Measurements from ENCODE around the gene PAN3.

PAN3 gene

DNA sequence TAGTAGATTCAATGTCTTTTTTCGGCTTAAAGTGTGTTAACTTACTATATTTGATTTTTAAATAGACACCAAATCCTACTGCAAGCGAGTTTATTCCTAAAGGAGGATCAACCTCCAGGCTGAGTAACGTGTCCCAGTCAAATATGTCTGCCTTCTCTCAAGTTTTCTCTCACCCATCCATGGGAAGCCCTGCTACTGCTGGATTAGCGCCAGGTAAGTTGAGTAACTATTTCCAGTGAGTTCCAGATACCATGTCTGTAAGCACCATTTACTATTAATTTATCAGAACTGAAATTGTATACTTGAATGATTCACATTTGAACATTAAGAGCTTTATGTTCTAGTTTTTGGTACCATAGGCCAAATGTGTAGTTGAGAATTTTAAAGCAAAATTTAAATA is 81.8 kb downstream of the PAN3 start:
- no peak for TF ChIP-seq FOXP2 (optimal IDR thresholded peaks at IDR 0.05; ENCODE audit: borderline replicate concordance, extremely low read depth, extremely low read length, insufficient read depth)
- TF ChIP-seq, protein P1, sequence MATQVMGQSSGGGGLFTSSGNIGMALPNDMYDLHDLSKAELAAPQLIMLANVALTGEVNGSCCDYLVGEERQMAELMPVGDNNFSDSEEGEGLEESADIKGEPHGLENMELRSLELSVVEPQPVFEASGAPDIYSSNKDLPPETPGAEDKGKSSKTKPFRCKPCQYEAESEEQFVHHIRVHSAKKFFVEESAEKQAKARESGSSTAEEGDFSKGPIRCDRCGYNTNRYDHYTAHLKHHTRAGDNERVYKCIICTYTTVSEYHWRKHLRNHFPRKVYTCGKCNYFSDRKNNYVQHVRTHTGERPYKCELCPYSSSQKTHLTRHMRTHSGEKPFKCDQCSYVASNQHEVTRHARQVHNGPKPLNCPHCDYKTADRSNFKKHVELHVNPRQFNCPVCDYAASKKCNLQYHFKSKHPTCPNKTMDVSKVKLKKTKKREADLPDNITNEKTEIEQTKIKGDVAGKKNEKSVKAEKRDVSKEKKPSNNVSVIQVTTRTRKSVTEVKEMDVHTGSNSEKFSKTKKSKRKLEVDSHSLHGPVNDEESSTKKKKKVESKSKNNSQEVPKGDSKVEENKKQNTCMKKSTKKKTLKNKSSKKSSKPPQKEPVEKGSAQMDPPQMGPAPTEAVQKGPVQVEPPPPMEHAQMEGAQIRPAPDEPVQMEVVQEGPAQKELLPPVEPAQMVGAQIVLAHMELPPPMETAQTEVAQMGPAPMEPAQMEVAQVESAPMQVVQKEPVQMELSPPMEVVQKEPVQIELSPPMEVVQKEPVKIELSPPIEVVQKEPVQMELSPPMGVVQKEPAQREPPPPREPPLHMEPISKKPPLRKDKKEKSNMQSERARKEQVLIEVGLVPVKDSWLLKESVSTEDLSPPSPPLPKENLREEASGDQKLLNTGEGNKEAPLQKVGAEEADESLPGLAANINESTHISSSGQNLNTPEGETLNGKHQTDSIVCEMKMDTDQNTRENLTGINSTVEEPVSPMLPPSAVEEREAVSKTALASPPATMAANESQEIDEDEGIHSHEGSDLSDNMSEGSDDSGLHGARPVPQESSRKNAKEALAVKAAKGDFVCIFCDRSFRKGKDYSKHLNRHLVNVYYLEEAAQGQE (IDR thresholded peaks at IDR 0.05; ENCODE audit: insufficient read depth in 1 of 2, low read depth in 2 of 2, low read length in 2 of 2), result no peak

DNA sequence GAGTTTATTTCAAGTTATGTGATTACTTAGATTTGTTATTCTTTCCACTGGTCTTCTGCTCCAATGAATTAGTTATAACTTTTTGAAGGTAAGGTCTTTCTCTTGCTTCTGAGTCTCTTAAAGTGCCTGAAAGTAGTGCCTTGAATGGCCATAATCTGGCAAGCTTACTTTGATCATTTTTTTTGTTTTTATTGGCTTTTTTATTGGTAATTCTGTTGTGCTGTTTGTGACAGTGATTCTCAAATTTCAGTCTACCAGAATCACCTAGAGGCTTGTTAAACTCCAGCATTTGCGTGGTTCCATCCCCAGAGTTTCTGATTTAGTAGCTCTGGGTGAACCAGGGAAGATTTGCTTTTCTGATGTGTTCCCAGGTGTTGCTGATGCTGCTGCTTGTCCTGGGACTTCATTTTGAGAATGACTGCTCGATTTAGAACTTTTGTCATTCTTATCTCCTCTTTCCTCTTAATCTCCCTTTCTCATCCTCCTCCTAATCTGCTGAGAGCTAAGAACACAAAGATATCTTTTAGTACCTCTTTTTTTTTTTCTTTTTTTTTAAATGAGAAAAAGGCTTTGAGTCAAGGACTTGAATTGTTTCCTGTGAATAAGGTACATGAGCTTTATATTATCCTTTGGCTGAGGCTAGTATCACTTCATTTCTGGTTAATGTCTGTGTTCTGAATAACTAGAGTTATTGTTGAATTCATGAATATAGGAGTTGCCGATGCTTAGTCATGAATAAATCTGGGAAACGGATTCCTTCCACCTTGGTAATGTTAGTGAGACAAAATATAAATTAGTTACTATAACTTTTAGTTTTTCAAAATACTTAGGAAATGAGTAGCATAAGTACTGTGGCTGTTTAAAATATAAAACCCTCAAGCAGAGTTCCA is 91.4 kb downstream of the PAN3 start:
- TF ChIP-seq SIN3A (IDR thresholded peaks at IDR 0.05; ENCODE audit: borderline replicate concordance, insufficient read depth, low read length) (no peak), FOXP2 (optimal IDR thresholded peaks at IDR 0.05; ENCODE audit: borderline replicate concordance, extremely low read depth, extremely low read length, insufficient read depth) (no peak), TAF1 (IDR thresholded peaks at IDR 0.05; ENCODE audit: borderline replicate concordance, insufficient read depth, low read length) (no peak), POLR2AphosphoS5 (IDR thresholded peaks at IDR 0.05; ENCODE audit: low read depth, low read length) (no peak)
- TF ChIP-seq, protein P1 (IDR thresholded peaks at IDR 0.05; ENCODE audit: insufficient read depth in 1 of 2, low read depth in 2 of 2, low read length in 2 of 2), result no peak

DNA sequence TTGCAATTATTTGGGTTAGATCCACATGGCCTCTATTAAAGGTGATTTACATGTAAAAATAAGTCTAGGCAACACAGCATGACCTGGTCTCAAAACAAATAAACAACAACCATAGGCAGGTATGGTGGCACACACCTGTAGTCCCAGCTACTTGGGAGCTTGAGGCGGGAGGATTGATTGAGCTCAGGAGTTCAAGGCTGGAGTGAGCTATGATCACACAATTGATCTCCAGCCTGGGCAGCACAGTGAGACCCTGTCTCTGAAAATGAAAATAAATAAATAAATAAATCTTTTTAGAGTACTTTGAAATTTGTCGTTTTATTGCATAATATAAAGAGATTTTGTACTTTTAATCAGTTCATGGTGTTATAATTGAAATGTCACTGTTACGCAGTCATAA is 93.3 kb downstream of the PAN3 start:
- no peak for TF ChIP-seq FOXP2 (optimal IDR thresholded peaks at IDR 0.05; ENCODE audit: borderline replicate concordance, extremely low read depth, extremely low read length, insufficient read depth)
- no peak for TF ChIP-seq SIN3A (IDR thresholded peaks at IDR 0.05; ENCODE audit: borderline replicate concordance, insufficient read depth, low read length)
- TF ChIP-seq POLR2AphosphoS5 (IDR thresholded peaks at IDR 0.05; ENCODE audit: low read depth, low read length), result no peak
- TF ChIP-seq TAF1 (IDR thresholded peaks at IDR 0.05; ENCODE audit: borderline replicate concordance, insufficient read depth, low read length), result no peak
- TF ChIP-seq, protein P1 (IDR thresholded peaks at IDR 0.05; ENCODE audit: insufficient read depth in 1 of 2, low read depth in 2 of 2, low read length in 2 of 2), result no peak

DNA sequence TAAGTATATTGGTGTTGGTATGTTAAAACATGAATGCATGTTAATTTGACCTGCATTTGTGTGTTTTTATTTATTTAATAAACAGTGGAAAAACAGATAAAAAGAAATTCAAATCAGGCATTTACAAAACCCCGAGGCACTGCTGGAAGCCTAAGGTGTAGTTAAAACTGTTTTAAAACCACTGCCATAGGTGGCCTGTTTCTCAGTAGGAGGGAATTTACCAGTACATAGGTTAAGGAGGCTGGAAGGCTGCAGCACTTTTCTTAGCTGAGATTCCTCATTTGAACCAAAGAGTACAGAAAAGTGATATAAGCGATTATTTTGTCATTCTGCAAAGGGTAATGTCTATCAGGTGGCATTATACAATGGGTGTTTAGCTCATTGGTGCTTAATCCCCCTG is 99.6 kb downstream of the PAN3 start:
- TF ChIP-seq TAF1 (IDR thresholded peaks at IDR 0.05; ENCODE audit: borderline replicate concordance, insufficient read depth, low read length), result no peak
- TF ChIP-seq, protein P1 (IDR thresholded peaks at IDR 0.05; ENCODE audit: insufficient read depth in 1 of 2, low read depth in 2 of 2, low read length in 2 of 2), result no peak

DNA sequence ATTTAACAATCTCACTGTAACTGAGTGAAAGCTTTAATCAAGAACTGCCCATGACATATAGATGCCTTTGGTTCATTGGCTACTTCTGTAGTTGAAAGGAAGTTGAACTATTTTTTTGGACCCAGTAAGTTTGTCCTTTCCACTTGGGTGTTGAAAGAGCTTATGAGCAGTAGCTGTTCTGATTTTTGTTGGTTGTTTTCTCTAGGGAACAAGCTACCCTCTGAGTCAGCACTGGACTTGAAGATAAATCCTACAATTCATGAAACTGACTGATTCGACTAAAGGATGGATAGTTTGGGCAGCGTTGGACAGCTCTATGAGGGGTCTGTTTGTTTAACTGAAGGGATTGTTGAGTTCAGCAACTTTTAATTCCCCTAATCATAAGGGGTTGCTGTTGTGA is 101.0 kb downstream of the PAN3 start:
- no peak for TF ChIP-seq TAF1 (IDR thresholded peaks at IDR 0.05; ENCODE audit: borderline replicate concordance, insufficient read depth, low read length)
- TF ChIP-seq, protein P1 (IDR thresholded peaks at IDR 0.05; ENCODE audit: insufficient read depth in 1 of 2, low read depth in 2 of 2, low read length in 2 of 2), result no peak
- TF ChIP-seq POLR2AphosphoS5 (IDR thresholded peaks at IDR 0.05; ENCODE audit: low read depth, low read length), result no peak
- no peak for TF ChIP-seq SIN3A (IDR thresholded peaks at IDR 0.05; ENCODE audit: borderline replicate concordance, insufficient read depth, low read length)
- no peak for TF ChIP-seq FOXP2 (optimal IDR thresholded peaks at IDR 0.05; ENCODE audit: borderline replicate concordance, extremely low read depth, extremely low read length, insufficient read depth)

All from PFSK-1 (cell line).